ENCODE data around the gene TCF7.

The TCF7 gene

DNA sequence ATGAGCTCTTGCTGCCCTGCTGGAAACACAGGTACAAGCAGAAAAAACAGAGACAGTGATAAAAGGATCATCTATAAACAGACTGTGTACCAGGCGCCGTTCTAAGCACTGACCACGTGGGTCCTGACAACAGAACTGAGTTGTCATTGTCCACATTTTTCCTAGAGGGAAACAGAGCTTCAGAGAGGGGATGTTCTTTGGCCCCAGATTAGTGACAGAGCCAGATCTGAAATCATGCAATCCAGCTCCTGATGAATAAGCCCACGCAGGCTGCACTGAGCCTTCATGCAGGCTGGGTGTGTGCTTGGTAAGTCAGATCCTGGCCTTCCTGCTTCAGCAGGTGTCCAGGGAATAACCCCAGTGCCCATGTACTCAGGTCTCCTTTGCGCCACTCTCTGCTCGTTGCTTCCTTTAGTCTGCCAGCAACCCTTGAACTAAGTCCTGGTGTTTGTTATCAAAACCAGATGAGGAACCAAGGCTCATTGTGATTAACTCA is 22.8 kb upstream of the TCF7 start:
- DNase-seq, result no peak

DNA sequence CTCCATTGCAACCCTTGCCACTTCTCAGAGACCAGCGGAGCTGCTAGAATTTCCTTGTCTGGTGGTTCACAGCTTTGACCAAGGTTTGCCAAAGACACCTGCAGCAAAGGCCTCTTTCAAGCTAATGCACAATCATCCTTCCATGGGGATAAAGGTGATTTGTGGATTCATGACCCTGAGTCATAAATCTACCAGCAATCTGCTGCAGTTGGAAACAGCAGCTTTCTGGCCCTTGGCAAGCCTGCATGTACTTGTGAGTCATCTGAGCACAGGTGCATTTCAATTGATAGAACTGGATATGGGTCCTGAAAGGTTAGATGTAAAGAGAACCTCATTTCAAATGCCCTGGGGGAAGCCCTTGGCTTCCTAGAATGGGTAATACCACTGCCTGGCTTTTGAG is 21.6 kb upstream of the TCF7 start:
- DNase-seq, result no peak

DNA sequence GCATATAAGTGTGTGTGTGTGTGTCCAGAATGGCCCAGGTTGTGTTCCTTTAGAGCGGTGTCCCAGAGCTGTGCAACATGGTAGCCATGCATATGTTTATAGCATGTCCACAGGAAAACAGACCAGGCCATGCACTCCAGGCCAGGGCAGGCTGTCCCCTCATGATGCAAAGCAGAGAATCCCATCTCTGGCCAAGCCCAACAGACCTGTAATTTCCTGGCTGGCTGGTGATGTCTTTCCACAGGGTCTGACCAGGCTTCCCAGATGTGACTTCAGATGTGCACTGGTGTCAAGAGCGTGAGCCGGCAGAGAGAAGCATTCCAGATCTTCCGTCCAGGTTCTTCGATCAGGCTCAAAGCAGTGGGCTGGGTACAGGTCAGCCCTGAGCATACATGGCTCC is 21.1 kb upstream of the TCF7 start:
- DNase-seq, result no peak

DNA sequence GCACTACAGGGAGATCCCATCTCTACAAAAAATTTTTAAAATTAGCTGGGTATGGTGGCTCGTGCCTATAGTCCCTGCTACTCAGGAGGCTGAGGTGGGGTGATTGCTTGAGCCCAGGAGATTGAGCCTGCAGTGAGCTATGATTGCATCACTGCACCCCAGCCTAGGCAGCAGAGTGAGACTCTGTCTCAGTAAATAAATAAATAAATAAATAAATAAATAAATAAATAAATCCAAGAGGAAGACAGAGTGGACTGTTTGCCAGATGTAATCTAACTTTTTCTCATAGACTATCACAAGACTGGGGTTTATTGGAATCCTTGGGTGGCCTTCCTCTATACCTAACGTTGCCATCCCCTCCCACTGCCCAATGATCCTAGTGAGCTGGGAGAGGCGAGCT is 19.2 kb upstream of the TCF7 start:
- no peak for DNase-seq

DNA sequence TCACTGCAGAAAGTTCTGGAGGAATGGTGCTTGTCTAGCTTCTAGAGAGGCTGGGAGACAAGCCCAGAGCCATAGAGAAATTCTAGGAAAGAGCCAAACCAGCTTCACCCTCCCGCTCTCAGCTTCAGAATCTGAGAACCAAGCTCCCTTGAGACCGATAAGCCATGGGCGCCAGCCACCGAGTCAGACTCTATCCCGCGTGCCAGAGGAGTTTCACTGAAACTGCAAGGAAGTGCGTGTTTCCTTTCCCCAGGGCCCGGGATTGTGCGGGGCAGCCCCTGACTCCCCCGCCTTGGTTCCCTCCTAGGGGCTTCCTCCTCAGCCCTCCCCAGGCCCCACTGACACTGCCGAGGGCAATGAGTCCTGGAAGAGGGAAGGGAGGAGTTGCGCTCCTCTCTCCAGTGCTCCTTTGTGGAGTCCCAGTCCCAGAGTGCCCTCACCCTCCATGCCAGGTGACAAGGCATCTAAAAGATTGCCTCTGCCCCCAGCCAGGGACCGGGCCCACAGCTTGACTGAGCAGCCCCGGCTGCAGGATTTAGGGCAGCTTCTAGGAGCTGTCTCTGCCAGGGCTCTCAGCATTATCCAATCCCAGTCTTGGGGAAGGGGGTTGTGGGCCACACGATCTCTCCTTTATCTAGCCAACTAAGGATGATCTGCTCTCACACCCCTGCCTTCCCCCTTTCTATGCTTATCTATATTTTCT is 18.4 kb upstream of the TCF7 start:
- DNase-seq, result no peak

DNA sequence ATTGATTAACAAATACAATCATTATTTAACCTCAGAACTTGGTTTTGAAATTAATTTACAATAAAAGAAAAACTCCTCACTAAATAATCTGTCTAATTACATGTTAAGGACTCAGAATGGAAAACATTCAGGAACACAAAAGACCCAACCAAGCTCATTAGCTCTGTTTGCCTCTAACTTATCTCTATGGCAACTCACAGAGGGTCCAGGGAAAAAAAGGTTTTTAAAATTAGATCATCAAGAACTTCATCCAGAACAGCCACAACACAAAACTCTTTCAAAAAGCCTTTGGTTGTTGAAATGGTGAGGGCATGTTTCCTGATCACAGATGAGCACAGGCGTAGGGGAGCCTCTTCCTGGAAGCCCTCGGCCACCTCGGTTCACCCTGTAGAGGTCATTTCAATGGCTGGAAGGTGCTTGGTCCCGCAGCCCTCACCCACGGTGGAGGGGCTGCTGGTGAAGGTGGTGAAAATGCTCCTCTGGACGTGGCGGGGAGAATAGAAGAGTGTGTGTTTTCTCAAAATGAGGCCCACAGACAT is 17.2 kb upstream of the TCF7 start:
- no peak for DNase-seq

DNA sequence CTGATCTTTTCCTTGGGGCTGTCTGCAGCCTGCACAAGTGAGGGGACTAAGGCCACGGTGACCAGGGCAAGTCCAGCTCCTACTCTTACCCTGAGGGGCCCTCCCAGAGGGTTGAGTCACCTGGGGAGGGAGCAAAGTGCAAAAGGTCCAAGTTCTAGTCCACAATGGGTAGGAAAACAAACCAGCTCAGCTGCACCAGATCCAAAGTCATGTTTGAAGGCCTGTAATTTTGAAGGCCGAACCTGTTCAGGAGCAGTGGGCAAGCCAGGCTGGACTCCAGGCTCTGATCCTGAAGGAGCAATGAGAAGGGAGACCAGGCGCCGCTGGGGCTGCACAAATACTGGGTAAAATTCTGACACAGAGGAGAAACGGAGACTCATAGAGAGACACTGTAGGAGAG is 15.8 kb upstream of the TCF7 start:
- DNase-seq, result no peak

DNA sequence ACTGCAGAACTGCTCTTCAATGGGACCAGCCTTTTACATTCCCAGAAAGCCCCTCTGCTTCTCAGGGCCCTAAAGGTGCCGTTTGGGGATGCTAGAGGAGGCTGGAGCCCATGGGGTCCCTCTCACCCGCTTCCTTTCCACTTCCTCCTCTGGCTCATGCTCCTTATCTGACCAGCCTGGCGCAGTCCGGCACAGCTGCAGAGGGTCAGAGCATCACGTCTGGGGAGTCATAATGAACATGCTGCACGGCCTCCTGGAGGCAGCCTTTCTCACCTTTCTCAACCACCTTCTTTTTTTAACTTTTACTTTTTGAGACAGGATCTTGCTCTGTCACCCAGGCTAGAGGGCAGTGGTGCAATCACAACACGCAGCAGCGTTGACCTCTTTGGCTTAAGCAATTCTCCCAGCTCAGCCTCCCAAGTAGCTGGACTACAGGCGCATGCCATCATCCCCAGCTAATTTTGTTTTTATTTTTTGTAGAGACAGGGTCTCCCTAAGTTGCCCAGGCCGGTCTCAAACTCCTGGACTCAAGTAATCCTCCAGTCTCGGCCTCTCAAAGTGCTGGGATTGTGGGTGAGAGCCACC is 15.1 kb upstream of the TCF7 start:
- no peak for DNase-seq

DNA sequence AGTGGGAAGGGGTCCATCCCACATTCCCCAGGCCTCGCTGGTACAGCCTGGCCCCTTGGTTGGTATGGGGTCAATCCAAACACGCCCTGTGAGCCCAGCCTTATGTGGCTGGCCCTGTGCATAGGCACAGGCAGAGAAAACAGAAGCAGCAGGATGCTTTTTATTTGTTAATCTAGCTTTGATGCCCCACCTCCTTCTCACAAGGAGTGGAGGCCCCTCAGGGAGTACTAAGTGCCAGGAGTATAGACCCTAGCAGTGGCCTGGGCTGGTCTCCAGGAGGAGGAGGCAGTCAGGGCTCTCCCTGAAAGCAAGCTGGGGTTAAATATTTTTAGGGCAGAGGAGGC is 14.6 kb upstream of the TCF7 start:
- no peak for DNase-seq

DNA sequence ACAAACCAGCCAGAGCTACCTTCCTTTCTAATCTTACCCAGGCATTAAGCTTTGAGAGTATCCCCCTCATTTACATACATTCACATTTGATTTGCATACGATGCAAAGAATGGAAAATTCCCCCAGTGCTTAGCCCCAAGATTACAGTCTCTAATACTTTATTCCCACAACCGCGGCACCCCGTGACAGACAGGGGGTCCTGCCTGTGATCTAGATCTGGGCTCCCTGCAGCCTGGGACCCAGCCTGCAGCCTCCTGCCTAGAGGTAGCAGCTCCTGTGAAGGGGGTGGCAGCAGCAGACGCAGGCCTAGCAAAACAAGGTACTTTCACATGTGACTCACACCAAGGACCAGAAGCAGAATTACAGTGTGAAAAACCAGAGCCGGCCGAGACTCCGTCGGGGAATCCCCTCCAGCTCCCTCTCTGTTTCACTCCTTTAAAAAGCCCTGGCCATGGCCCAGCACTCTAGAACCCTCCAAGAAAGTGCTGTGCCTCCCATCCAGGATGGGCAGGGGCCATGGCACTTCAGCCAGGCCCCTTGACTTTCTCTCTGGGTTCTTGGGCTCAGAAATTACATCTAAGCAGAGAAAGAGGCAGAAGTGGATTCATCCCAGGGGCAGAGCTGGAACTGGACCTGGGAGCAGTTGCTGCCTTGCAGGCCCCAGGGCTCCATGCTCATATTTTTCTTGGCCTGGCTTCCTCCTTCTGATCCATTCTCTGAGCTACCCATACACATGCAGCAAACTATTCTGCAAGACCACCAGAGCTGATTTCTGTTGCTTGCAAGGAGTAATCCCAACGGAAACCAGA is 14.0 kb upstream of the TCF7 start:
- DNase-seq, result no peak

DNA sequence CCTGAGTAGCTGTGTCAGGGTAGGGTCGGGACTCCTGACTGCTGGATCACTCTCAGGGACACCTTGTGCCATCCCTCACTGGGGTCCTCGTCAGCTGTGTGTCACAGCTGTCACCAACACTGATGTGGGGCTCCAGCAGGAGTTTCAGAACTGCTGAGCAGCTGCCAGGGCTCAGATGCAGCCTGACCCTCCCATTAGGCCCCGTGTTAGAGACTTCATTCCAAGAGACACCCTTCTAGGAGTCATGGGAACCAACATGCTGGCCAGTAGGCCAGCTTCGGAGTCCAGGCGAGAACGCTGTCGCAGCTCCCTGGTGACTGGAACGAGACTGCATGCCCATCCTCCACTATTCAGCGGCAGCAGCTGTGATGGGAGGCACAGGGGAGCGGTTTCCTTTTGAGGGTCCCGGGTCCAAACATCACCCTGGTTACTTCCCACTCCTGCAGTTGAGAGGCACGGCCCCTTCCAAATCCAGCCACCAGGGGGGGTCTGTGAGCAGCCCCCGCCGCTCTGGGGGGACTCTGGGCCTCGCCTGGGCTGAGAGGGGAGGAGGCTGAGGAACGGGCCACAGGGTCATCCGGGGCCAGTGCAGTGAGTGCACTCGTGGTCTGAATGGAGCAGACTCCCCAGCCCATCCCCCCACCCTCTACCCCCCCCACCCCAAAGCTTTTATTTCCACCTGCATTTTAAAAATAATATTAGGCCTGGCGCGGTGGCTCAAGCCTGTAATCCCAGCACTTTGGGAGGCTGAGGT is 12.6 kb upstream of the TCF7 start:
- no peak for DNase-seq

DNA sequence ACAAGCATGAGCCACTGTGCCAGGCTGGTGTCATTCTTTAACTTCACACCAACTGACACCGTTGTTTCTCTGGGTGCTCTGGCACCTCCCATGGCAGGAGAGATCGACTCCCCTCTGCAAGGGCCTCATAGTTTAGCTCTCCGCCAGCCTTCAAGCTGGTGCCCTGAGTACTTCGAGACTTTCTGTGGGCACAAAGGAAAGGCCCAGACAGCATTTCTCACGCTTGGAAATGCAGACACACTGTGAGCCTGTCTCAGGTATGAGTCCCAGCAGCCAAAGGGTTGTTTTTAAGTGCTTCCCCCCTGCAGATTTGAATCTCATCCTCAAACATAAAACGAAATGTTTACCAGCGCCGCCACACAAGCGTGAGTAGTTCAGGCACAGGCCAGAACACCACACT is 11.1 kb upstream of the TCF7 start:
- DNase-seq, result no peak

DNA sequence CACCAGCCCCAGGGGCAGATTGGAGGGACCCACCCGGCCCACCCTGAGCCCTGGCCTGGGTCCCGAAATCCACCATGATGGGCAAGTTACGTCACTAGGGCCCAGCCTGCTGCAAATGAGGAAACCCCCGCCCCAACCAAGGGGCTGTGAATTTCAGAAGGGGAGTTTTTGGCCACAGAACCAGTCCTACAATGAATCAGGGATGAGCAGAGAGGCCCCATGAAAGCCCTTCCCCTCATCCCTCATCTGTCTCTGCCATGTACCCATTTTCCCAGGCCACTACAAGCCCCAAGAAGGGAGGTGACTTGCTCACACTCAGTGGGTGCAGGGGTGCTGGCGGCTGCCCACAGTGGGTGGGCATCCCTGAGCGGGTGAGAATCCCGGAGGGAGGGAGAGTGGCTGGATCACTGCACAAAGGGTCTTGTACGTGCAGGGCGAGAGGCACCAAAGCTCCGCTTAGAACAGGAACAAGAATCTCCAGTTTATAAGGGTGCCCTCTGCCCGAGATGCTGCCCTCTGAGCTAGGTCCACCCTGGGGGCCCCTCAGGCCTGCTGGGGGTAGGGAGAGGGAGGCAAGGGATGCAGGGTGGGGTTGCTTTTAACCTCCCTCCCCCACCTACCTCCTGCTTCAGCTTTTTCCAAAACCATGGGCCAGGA is 10.4 kb upstream of the TCF7 start:
- no peak for DNase-seq

DNA sequence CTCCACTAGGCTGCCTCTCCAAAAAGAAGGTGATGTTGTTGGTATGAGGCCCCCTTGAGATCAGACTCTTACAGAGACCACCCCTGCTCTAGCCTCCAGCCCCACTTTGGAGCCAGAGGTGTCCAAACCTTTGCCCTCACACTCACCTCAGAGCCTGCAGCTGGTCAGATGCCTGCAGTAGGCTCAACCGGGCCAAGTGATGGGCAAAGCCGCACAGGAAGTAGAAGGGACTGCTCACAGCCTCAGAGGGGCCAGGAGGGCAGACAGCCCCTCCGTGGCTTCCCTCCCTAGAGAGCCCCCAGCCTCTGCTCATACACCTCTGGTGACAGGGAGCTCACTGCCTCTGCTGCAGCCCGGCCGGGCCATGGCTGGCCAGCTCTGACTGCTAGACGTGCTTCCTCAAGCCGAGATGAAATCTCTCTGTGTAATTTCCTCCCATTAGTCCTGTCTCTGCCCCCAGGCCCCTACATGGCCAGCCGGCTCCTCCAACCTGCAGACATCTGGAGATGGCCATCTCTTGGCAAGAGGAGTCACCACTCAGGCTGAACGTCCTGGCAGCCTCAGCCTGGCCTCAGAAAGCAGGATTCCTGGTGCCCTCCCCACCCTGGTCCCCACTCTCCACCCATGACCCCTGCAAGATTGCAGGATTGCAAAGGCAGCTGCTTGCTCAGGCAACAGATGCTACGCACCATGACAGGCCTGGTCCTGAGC is 7.3 kb upstream of the TCF7 start:
- no peak for DNase-seq

DNA sequence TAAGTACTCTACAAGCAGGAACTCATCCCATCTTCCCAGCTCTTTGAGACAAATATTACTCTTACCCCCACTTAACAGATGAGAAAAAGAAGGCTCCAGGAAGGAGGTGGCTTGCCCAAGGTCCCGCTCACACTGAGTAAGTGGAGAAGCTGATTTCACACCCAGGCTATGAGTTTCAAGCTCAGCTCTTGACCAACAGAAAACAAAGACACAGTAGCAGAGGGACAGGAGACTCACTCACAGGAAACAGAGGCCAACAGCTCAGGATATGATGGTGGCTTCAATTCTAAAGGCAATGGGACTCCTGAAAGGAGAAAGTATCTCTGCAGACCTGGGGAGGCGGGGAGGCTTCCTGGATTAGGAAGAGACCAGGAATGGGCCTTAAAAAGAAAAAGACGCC is 6.7 kb upstream of the TCF7 start:
- DNase-seq, result no peak

DNA sequence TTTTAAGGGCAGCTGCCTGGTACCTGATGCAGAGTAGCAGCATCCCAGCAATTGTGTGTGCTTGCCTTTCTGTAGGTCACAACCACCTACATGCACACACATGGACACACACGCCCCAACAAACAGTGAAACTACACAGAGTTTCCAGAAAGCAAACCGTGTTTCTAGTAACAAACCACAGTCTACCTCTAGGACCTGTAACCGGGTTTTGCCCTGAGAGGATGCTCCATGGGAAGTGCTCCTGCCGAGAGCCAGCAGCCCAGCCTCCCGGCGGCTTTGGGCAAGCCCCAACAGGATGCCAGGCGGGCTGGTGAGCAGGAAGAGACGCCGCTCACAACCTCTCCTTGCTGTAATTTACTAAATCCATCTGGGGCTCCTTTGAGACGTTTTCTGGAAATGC is 4.1 kb upstream of the TCF7 start:
- no peak for DNase-seq

DNA sequence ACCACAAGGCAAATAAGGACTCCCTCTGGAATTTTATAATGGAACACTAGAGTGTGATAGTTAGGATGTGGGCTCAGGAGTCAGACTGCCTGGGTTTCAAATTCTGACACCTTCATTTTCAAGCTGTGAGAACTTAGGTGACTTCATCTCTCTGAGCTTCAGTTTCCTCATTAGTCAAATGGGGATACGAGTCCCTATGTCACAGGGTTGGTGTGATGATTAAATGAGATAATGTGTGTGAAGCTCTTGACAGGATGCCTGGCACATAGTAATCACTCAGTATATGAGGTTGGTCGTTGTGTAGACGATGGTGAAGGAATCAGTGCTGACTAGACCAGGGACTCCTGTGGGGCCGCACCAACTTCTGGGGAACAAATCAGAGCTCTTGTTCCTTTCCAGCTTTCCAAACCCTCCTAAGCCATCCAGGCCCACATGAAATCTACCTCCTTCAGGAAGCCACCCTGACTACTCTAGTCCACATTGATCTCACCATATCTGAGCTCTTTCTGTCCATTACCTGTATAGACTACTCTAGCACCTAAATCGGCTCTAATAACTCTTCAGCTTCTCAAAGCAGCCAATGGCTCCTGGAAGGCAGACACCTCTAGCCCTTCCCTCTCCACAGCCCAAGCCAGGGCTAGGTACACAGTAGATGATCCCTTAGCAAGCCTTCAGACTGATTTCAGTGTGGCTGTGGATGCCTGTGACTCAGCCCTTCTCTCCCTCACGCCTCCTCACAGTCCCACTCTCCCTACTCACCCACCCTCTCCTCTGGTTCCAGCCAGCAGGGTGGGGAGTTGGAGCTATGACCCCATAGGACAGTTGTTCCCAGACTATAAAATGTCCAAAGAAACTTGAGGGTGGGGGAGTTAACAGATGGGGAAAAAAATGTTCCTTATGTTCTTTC is 2.5 kb upstream of the TCF7 start:
- no peak for DNase-seq

DNA sequence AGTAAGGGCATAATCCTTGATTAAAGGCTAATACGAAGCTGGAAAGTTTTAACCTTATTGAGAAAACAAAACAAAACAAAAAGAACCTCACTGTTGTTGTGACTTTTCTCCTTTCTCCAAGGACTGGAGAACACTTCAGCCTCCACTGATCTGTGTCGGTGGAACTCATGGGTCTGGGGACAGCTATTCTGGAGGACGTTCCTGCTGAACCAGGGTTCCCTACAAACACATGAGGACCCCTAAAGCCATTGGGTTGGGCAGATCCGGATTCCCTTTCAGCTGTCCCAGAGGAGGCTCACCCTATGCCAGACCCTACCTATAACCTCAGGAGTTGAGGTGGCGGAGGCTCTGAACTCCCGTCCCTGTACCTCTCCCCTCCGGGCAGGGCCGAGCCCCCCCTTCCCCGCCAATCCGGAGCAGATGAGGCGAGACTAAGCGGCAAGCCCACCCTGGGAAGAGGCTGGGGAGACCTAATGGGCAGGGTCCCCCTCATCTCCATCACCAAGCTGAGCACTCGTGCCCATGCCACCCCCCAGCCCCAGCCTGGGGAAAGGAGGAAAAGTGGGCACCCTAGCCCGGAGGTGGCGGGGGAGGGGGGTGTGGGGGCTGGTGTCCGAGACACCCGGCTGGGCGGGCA is 1.6 kb upstream of the TCF7 start:
- no peak for DNase-seq

DNA sequence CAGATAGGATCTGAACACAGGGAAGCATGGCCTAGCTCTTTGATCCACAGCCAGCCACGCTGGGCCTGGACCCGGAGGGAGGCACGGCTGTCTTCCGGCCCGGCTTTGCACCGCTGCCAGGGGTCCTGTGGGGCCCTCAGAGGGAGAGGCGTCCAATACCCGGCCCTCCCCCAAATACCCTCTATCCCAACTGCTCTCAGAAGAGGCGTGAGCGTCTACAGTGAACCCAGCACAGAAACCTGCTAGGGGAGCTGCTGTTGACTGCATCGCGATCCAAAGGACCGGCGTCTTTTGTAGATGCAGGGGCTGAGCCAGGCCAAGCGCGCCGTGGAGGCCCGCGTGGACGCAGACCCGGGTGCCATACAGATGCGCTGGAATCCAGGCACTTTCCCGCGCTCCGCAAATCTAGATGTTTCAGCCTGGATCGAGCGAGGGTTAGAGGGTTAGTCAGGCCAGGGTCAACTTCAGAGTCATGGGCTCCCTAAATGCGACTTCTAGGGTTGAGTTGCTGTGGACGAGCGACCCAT is 1.1 kb upstream of the TCF7 start:
- no peak for DNase-seq

All from NCI-H2029 treated with DMSO at 0.1 percent for 48 hours (cell line).